TTC549 (cell line): ENCODE data around the gene P4HTM.

Experiments used
- FAIRE-seq: peaks from 2 replicates; lab custom pipeline; 2012; peaks lifted over from hg19 to GRCh38; lab: Jason Lieb, UNC

The P4HTM gene

GRCh38 chr3:49025005-49025792 lies 35.2 kb downstream of the P4HTM start:
- FAIRE-seq, result no peak

- FAIRE-seq, result no peak
Measured at GRCh38 chr3:49025793-49026520, 35.9 kb downstream of the P4HTM start.

GRCh38 chr3:49026536-49026935 lies 36.5 kb downstream of the P4HTM start:
- no peak for FAIRE-seq

GRCh38 chr3:49027634-49028033 lies 37.6 kb downstream of the P4HTM start:
- no peak for FAIRE-seq

DNA sequence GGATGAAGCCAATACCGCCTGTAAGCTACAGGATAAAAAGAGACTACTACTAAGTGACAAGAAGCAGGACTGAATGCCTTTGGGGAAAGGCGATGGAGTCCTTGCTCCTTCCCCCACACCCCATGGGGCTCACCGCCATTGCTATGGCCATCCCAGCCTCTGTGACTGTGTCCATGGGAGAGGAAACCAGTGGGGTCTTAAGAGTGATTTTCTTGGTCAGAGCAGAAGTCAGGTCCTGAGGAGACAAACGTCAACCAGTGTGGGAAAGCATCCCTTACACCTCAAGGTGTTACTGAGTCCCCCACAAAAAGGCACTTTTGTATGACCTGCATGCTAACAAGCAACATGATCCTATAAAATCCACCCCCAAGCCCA lies 38.2 kb downstream of the P4HTM start:
- no peak for FAIRE-seq

GRCh38 chr3:49028673-49029562 lies 38.9 kb downstream of the P4HTM start, which contains the start of gene IMPDH2:
IMPDH2 (minus strand) TSS chr3:49029398; CDS start chr3:49029350, 48 bp downstream.
- no peak for FAIRE-seq

GRCh38 chr3:49029563-49029884 lies 39.5 kb downstream of the P4HTM start:
- no peak for FAIRE-seq

GRCh38 chr3:49030321-49030720 lies 40.3 kb downstream of the P4HTM start:
- FAIRE-seq, result no peak

- no peak for FAIRE-seq
Measured at GRCh38 chr3:49032646-49033304, 42.7 kb downstream of the P4HTM start.

- no peak for FAIRE-seq
Measured at GRCh38 chr3:49034650-49035049, 44.6 kb downstream of the P4HTM start.

GRCh38 chr3:49035281-49035680 lies 45.2 kb downstream of the P4HTM start:
- no peak for FAIRE-seq

GRCh38 chr3:49053543-49053942 lies 63.5 kb downstream of the P4HTM start:
- FAIRE-seq, result no peak

DNA sequence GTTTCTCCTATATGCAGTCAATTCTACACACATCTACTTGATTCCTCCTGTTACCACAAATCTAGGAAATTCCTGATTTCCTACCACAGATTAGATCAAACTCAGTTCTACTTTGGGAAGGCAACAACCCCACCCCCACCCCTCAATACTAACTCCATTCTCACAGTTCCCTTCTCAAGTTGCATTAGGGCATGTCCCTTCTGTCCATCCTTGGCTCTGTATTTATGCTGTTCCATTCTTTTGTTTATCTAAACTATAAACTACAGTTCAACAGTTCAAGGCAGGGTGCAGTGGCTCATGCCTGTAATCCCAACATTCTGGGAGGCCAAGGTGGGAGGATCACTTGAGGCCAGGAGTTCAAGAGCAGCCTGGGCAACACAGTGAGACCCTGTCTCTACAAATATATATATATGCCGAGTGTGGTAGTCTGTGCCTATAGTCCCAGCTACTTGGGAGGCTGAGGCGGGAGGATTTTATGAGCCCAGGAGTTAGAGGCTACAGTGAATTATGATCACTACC lies 64.4 kb downstream of the P4HTM start:
- no peak for FAIRE-seq
